Measurements from ENCODE around the gene SPSB1.

SPSB1 gene

DNA sequence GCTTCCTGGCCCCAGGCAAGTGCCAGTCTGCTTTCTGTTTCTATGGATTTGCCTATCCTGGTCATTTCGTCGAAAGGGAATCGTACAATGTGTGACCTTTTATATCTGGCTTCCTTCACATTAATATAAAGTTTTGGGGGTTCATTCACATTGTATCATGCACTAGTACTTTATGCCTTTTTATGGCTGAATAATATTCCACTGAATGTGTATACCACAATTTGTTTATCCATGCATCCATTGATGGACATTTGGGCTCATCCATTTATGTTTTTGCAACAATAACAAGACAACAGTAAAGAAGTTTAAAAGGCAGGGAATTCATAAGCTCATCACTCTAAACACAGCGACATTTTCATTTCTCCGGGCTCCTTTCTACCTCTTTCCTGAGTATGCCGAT lies 50.6 kb downstream of the SPSB1 start:
- Histone ChIP-seq H3K79me2 (ENCODE audit: low read length) (no peaks in the 10 kb centered on the region), H3K4me1 (ENCODE audit: low read length) (no peaks in the 10 kb centered on the region), H3K27me3 (replicated peaks; ENCODE audit: insufficient read depth, low read length) (no peaks in the 10 kb centered on the region), H3K9ac (ENCODE audit: low read length) (no peak overlapping the region), H3K4me2 (ENCODE audit: low read depth, low read length) (no peak overlapping the region), H3K27ac (ENCODE audit: low read length) (no peak overlapping the region), H3K36me3 (replicated peaks; ENCODE audit: insufficient read depth, low read length) (no peaks in the 10 kb centered on the region), H4K20me1 (ENCODE audit: insufficient read depth, low read length) (no peaks in the 10 kb centered on the region), H3K4me3 (ENCODE audit: low read length) (no peak overlapping the region), H3K9me3 (replicated peaks; ENCODE audit: insufficient read depth, low read length) (no peaks in the 10 kb centered on the region), H3K9me2 (replicated peaks; ENCODE audit: insufficient read depth, low read length) (no peaks in the 10 kb centered on the region), H3F3A (ENCODE audit: insufficient read depth, low read length) (no peaks in the 10 kb centered on the region), H2AFZ (ENCODE audit: low read length) (no peak overlapping the region)
- TF ChIP-seq EZH2 (optimal IDR thresholded peaks at IDR 0.05; ENCODE audit: low read depth, low read length), result no peak
- TF ChIP-seq, protein P1, sequence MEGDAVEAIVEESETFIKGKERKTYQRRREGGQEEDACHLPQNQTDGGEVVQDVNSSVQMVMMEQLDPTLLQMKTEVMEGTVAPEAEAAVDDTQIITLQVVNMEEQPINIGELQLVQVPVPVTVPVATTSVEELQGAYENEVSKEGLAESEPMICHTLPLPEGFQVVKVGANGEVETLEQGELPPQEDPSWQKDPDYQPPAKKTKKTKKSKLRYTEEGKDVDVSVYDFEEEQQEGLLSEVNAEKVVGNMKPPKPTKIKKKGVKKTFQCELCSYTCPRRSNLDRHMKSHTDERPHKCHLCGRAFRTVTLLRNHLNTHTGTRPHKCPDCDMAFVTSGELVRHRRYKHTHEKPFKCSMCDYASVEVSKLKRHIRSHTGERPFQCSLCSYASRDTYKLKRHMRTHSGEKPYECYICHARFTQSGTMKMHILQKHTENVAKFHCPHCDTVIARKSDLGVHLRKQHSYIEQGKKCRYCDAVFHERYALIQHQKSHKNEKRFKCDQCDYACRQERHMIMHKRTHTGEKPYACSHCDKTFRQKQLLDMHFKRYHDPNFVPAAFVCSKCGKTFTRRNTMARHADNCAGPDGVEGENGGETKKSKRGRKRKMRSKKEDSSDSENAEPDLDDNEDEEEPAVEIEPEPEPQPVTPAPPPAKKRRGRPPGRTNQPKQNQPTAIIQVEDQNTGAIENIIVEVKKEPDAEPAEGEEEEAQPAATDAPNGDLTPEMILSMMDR (IDR thresholded peaks at IDR 0.05; ENCODE audit: low read length), result no peak
- DNase-seq, result no peak

DNA sequence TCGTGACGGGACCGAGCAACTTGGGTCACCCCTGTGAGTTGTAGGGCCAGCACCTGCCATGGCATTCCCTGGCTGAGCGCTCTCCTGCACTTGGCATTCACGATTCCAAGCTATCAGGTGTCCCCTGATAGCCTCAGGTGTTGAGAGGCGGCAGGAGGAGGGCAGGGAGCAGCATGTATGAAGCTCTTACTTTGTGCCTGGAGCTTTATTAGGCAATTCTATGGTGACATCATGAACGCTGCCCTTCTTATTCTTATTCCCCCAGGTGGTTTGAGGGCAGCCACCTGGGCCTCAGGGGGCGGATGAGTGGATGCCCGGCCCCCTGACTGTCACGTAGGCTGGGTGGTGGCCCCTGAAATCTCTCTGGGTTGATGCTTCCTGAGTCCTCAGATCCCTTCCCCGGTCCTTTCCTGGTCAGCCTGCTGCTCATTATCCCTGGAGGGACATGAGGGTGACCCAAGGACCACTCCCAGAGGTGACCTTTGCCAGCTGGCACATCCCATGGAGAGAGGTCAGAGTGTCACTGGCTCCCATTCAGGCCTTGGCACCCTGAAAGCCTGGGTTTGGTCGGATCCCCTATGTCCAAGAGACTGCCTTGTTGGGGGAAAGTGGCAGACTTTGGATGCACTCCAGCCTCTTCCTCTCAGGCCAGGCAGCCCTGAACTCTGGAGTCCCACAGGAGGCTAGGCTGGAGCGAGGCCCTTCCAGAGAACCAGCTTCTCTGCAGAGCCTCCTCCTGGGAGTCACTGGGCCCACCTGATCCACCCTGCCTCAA lies 51.9 kb downstream of the SPSB1 start:
- H3K79me2 ChIP-seq (ENCODE audit: low read length), result no peaks in the 10 kb centered on the region
- no peak overlapping the region for H3K4me3 ChIP-seq (ENCODE audit: low read length)
- H3K27me3 ChIP-seq (replicated peaks; ENCODE audit: insufficient read depth, low read length), result no peaks in the 10 kb centered on the region
- H4K20me1 ChIP-seq (ENCODE audit: insufficient read depth, low read length), result no peaks in the 10 kb centered on the region
- no peak overlapping the region for H2AFZ ChIP-seq (ENCODE audit: low read length)
- no peaks in the 10 kb centered on the region for H3F3A ChIP-seq (ENCODE audit: insufficient read depth, low read length)
- H3K4me2 ChIP-seq (ENCODE audit: low read depth, low read length), result no peak overlapping the region
- H3K9me2 ChIP-seq (replicated peaks; ENCODE audit: insufficient read depth, low read length), result no peaks in the 10 kb centered on the region
- no peak for DNase-seq
- H3K9ac ChIP-seq (ENCODE audit: low read length), result no peak overlapping the region
- H3K27ac ChIP-seq (ENCODE audit: low read length), result no peak overlapping the region
- H3K4me1 ChIP-seq (ENCODE audit: low read length), result no peaks in the 10 kb centered on the region
- H3K9me3 ChIP-seq (replicated peaks; ENCODE audit: insufficient read depth, low read length), result no peaks in the 10 kb centered on the region
- TF ChIP-seq, protein P1 (IDR thresholded peaks at IDR 0.05; ENCODE audit: low read length), result no peak
- no peak for TF ChIP-seq EZH2phosphoT487 (IDR thresholded peaks at IDR 0.05; ENCODE audit: low read length)
- no peak for TF ChIP-seq EZH2 (optimal IDR thresholded peaks at IDR 0.05; ENCODE audit: low read depth, low read length)
- H3K36me3 ChIP-seq (replicated peaks; ENCODE audit: insufficient read depth, low read length), result no peaks in the 10 kb centered on the region

GRCh38 chr1:9345471-9345870 lies 52.8 kb downstream of the SPSB1 start:
- DNase-seq, result no peak
- Histone ChIP-seq H3K36me3 (replicated peaks; ENCODE audit: insufficient read depth, low read length) (no peaks in the 10 kb centered on the region), H3K9ac (ENCODE audit: low read length) (no peak overlapping the region), H2AFZ (ENCODE audit: low read length) (no peak overlapping the region), H4K20me1 (ENCODE audit: insufficient read depth, low read length) (no peaks in the 10 kb centered on the region), H3F3A (ENCODE audit: insufficient read depth, low read length) (no peaks in the 10 kb centered on the region), H3K4me1 (ENCODE audit: low read length) (no peaks in the 10 kb centered on the region), H3K27me3 (replicated peaks; ENCODE audit: insufficient read depth, low read length) (no peaks in the 10 kb centered on the region), H3K4me2 (ENCODE audit: low read depth, low read length) (no peak overlapping the region), H3K27ac (ENCODE audit: low read length) (no peak overlapping the region), H3K4me3 (ENCODE audit: low read length) (no peak overlapping the region), H3K9me3 (replicated peaks; ENCODE audit: insufficient read depth, low read length) (no peaks in the 10 kb centered on the region), H3K79me2 (ENCODE audit: low read length) (no peaks in the 10 kb centered on the region), H3K9me2 (replicated peaks; ENCODE audit: insufficient read depth, low read length) (no peaks in the 10 kb centered on the region)
- TF ChIP-seq, protein P1 (IDR thresholded peaks at IDR 0.05; ENCODE audit: low read length), result no peak
- TF ChIP-seq EZH2phosphoT487 (IDR thresholded peaks at IDR 0.05; ENCODE audit: low read length), result no peak
- no peak for TF ChIP-seq EZH2 (optimal IDR thresholded peaks at IDR 0.05; ENCODE audit: low read depth, low read length)
